CD4-positive, CD25-positive, alpha-beta regulatory T cell (primary cell): ENCODE data around the gene MBNL1. TPM values are rescaled to one million over a fixed set of nuclear protein-coding genes. Genes with fewer than 3 reads are reported as not detected.
A peak's percentile ranks its signal among the peaks of the same experiment; 100 is the strongest.

ENCODE experiments used
- ATAC-seq, 2 donors: fragments of 150-1000 bp; cut with Tn5 transposase; one replicate each; pipeline ENCODE4 v1.10.0; 2021; ENCODE audit warnings: low read depth in 2 of 2, moderate number of reproducible peaks in 2 of 2, moderate library complexity in 1 of 2
- DNase-seq, 3 donors: peaks; one replicate each; pipeline versions ENCODE4 v3.0.0 to v3.0.0-alpha.2; 2012 to 2022; ENCODE audit warnings: mixed read lengths in 1 of 3
- H3K27ac ChIP-seq: one replicate; pipeline ENCODE4 v1.7.0; 2013; ENCODE audit warnings: mild to moderate bottlenecking, low read length; ENCODE audit not compliant: insufficient read depth, poor library complexity, severe bottlenecking
- H3K27me3 ChIP-seq: one replicate; pipeline ENCODE4 v1.7.0; 2013; ENCODE audit warnings: low read length; ENCODE audit not compliant: control insufficient read depth, insufficient read depth
- H3K36me3 ChIP-seq: one replicate; pipeline ENCODE4 v1.7.0; 2013; ENCODE audit warnings: mild to moderate bottlenecking, low read length, moderate library complexity; ENCODE audit not compliant: control insufficient read depth, insufficient read depth
- H3K4me1 ChIP-seq: 2 replicates; pipeline ENCODE4 v1.7.0; 2013; ENCODE audit warnings: mild to moderate bottlenecking, low read length; ENCODE audit not compliant: insufficient read depth, control insufficient read depth, poor library complexity, severe bottlenecking
- H3K4me3 ChIP-seq: one replicate; pipeline ENCODE4 v1.7.0; 2013; ENCODE audit warnings: low read depth, mild to moderate bottlenecking, low read length, moderate library complexity
- H3K9me3 ChIP-seq, 2 experiments: 1 replicate in 1 of 2; 2 replicates in 1 of 2; pipeline ENCODE4 v1.7.0; 2013; ENCODE audit warnings: low read length in 2 of 2, mild to moderate bottlenecking in 1 of 2, moderate library complexity in 1 of 2; ENCODE audit not compliant: control insufficient read depth in 2 of 2
- H3K27ac Mint-ChIP-seq, 3 donors: one replicate each; pipeline ENCODE4 v1.8.0; 2020 to 2022; ENCODE audit warnings: mild to moderate bottlenecking in 3 of 3, mixed read lengths in 3 of 3, moderate library complexity in 2 of 3
- H3K27me3 Mint-ChIP-seq: one replicate; pipeline ENCODE4 v1.8.0; 2022; ENCODE audit warnings: mild to moderate bottlenecking, mixed read lengths
- H3K36me3 Mint-ChIP-seq: one replicate; pipeline ENCODE4 v1.8.0; 2020; ENCODE audit warnings: mixed read lengths
- H3K4me1 Mint-ChIP-seq, 4 donors: one replicate each; pipeline ENCODE4 v1.8.0; 2020 to 2022; ENCODE audit warnings: mixed read lengths in 4 of 4, mild to moderate bottlenecking in 1 of 4
- H3K4me3 Mint-ChIP-seq, 4 donors: one replicate each; pipeline ENCODE4 v1.8.0; 2020 to 2022; ENCODE audit warnings: mild to moderate bottlenecking in 4 of 4, mixed read lengths in 4 of 4, moderate library complexity in 3 of 4
- H3K9me3 Mint-ChIP-seq, 7 donors: one replicate each; pipeline ENCODE4 v1.8.0; 2020 to 2022; ENCODE audit warnings: mixed read lengths in 7 of 7, mild to moderate bottlenecking in 3 of 7, moderate library complexity in 2 of 7
- polyA plus RNA-seq, 4 donors: library from polyadenylated mRNA; unstranded; fragments of 300-500 nt; fragmentation: Illumina TruSeq; gene quantifications; one replicate each; pipeline ENCODE4 v1.2.3, GENCODE V29; 2021
- total RNA-seq: library from RNA; stranded (reverse); gene quantifications from one replicate; pipeline ENCODE4 v1.2.3, GENCODE V29; 2022

Gene MBNL1
- total and polyA plus RNA-seq, 5 donors from 2014 or later: 221 to 726 (median 252) TPM

DNA sequence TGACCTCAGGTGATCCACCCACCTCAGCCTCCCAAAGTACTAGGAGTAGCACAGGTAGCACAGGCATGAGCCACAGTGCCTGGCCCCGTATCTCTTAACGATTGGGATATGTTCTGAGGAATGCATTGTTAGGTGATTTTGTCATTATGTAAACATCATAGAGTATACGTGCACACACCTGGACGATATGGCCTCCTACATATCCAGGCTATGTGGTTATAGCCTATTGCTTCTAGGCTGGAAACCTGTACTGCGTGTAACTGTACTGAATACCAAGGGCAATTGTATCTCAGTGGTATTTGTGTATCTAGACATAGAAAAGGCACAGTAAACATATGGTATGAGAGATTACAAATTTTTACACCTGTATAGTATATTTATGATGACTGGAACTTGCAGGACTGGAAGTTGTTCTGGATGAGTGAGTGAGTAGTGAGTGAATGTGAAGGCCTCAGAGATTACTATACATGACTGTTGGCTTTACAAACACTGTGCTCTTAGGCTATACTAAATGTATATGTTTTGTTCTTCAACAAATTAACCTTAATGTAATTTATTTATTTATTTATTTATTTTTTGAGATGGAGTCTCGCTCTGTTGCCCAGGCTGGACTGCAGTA, 120.7 kb downstream of the MBNL1 start:
- peaks cover 35% of the 10 kb centered on the region for H3K36me3 Mint-ChIP-seq
- H3K27me3 Mint-ChIP-seq: no peaks in the 10 kb centered on the region
- ATAC-seq (no peak), DNase-seq (no peak)
- peaks cover 68% of the 10 kb centered on the region for H3K4me1 ChIP-seq
- peak overlapping the region; percentile 4 to 82 (median 52) for H3K27ac Mint-ChIP-seq
- H3K4me3 Mint-ChIP-seq: no peak overlapping the region
- H3K36me3 ChIP-seq: peaks cover 35% of the 10 kb centered on the region
- H3K4me1 Mint-ChIP-seq: peaks cover 58 to 89% (median 68%) of the 10 kb centered on the region in 4 donors
- peak overlapping the region; percentile 36 for H3K27ac ChIP-seq
- H3K27me3 ChIP-seq: no peaks in the 10 kb centered on the region
- H3K9me3 Mint-ChIP-seq: peaks cover 0 to 1% (median 0%) of the 10 kb centered on the region in 7 donors
- H3K4me3 ChIP-seq: no peak overlapping the region
- H3K9me3 ChIP-seq: no peaks in the 10 kb centered on the region

DNA sequence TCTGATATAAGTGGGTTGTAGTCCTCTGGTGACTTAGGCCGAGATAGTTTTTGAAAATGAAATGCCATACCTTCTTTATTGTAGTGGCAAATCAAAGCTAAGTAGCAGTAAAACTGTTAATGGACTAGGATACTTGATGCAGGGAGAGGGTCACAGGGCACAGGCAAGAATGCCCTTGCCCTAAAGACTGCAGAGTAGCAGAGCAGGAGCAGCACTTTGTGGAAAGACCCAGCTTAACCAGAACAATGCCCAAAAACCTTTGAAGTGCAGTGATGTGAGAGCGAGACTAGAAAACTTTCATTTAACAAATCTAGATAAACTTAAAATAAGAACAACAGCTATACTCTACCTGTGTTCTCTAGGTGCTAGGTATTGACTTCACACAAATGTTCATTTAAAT, 121.9 kb downstream of the MBNL1 start:
- DNase-seq (no peak), ATAC-seq (no peak)
- peak overlapping the region in 3 of 4 donors; percentile 9 to 61 (median 54) for H3K4me3 Mint-ChIP-seq
- no peak overlapping the region for H3K4me3 ChIP-seq
- H3K4me1 Mint-ChIP-seq: peaks cover 50 to 87% (median 67%) of the 10 kb centered on the region in 4 donors
- H3K36me3 Mint-ChIP-seq: peaks cover 43% of the 10 kb centered on the region
- no peaks in the 10 kb centered on the region for H3K27me3 ChIP-seq
- peak overlapping the region; percentile 41 for H3K27ac ChIP-seq
- H3K9me3 Mint-ChIP-seq: peaks cover 0 to 1% (median 0%) of the 10 kb centered on the region in 7 donors
- H3K27me3 Mint-ChIP-seq: no peaks in the 10 kb centered on the region
- peak overlapping the region; percentile 59 to 93 (median 88) for H3K27ac Mint-ChIP-seq
- peaks cover 57% of the 10 kb centered on the region for H3K4me1 ChIP-seq
- peaks cover 44% of the 10 kb centered on the region for H3K36me3 ChIP-seq
- H3K9me3 ChIP-seq: no peaks in the 10 kb centered on the region

DNA sequence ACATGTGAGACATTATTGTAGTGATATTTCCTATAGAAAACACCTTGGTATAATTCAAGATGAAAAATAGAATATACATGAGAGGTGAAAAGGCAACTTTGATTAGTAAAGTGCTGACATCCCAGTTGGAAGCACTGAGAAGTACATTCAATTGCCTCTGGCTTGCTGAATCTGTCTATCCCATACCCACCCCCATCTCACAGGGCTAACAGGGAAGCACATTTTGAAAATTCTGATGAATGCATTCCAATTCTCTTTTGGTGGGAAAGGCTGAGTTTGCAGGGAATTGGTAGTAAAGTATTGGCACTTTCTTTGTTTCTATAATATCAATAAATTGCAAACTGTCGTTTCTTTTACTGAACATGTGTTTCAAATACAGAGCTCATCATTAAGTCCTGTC, 122.9 kb downstream of the MBNL1 start:
- H3K4me1 Mint-ChIP-seq: peaks cover 47 to 85% (median 68%) of the 10 kb centered on the region in 4 donors
- Histone ChIP-seq H3K4me1 (peaks cover 51% of the 10 kb centered on the region), H3K36me3 (peaks cover 54% of the 10 kb centered on the region), H3K27me3 (no peaks in the 10 kb centered on the region), H3K27ac (peak overlapping the region; percentile 41), H3K9me3 (no peaks in the 10 kb centered on the region), H3K4me3 (no peak overlapping the region)
- peaks cover 0 to 1% (median 0%) of the 10 kb centered on the region in 7 donors for H3K9me3 Mint-ChIP-seq
- ATAC-seq (no peak), DNase-seq (no peak)
- H3K4me3 Mint-ChIP-seq: peak overlapping the region in 1 of 4 donors; percentile 22
- peak overlapping the region in 1 of 3 donors; percentile 59 for H3K27ac Mint-ChIP-seq
- no peaks in the 10 kb centered on the region for H3K27me3 Mint-ChIP-seq
- peaks cover 46% of the 10 kb centered on the region for H3K36me3 Mint-ChIP-seq

DNA sequence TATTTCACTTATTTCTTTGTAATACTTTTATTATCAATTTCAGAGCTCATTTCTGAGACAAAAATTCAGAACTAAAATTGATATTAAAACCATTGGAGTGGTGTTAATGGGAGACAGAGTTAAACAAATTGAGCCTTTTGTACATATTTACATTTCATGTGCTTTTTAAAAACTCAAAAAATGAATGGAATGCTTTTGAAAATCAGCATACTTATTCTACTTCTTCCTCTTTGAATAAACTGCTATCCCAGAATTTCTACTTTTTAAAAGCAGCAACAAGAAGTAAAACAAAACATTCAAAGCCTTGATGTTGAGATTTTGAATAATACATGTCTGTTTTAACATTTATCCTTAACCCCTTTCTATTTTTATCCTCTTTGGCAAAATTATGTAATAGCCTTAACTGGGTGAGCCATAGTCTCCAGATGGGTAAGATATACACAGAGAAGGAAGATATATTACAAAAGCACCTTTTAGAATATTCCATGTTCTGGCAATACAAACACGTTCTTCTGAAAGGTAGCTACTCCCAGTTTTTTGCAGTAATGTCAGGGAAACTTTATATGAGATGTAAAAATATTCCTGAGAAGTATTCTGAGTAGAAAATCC, 123.6 kb downstream of the MBNL1 start:
- Histone ChIP-seq H3K27me3 (no peaks in the 10 kb centered on the region), H3K36me3 (peaks cover 61% of the 10 kb centered on the region), H3K27ac (peak overlapping the region; percentile 49), H3K9me3 (no peaks in the 10 kb centered on the region), H3K4me3 (no peak overlapping the region), H3K4me1 (peaks cover 45% of the 10 kb centered on the region)
- no peak for ATAC-seq
- Mint-ChIP-seq H3K4me1 (peaks cover 48 to 82% (median 66%) of the 10 kb centered on the region in 4 donors), H3K27ac (peak overlapping the region in 1 of 3 donors; percentile 73), H3K9me3 (peaks cover 0 to 1% (median 0%) of the 10 kb centered on the region in 7 donors), H3K27me3 (no peaks in the 10 kb centered on the region), H3K4me3 (no peak overlapping the region), H3K36me3 (peaks cover 53% of the 10 kb centered on the region)
- DNase-seq: no peak

DNA sequence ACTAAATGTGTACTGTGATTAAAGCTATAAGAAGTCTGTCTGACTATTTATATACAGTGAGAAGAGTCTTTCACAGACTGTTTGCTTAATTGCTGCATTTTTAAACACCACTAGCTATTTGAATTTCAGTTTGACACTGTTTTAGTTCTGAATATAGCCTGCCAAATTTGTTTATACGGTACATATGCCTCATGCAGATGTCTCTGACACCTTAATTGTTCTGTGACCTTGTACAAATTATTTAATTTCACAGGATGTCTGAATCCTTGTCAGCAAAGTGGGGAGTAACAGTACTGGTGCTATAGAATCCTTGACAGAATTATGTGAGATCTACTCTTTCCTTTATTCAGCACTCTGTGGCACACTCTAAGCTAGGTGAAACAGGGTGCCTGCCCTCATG, 125.5 kb downstream of the MBNL1 start:
- Mint-ChIP-seq H3K36me3 (peaks cover 55% of the 10 kb centered on the region), H3K4me3 (no peak overlapping the region), H3K9me3 (peaks cover 0 to 1% (median 0%) of the 10 kb centered on the region in 7 donors), H3K27ac (peak overlapping the region; percentile 18 to 68 (median 43)), H3K27me3 (no peaks in the 10 kb centered on the region), H3K4me1 (peaks cover 48 to 81% (median 62%) of the 10 kb centered on the region in 4 donors)
- DNase-seq (no peak), ATAC-seq (no peak)
- Histone ChIP-seq H3K4me1 (peaks cover 56% of the 10 kb centered on the region), H3K9me3 (no peaks in the 10 kb centered on the region), H3K27me3 (no peaks in the 10 kb centered on the region), H3K36me3 (peaks cover 58% of the 10 kb centered on the region), H3K27ac (no peak overlapping the region), H3K4me3 (no peak overlapping the region)

DNA sequence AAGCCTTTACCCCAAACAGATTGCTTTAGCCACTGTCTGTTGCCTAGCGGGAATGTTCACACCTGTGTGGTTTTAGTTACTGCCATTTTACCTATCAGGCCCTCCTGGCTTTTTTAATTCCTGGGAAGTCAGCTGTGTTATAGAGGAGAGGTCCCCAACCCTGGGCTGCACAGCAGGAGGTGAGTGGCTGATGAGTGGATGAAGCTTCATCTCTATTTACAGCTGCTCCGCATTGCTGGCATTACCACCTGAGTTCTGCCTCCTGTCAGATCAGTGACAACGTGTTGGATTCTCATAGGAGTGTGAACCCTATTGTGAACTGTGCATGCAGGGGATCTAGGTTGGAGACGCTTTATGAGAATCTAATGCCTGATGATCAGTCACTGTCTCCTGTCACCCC, 127.0 kb downstream of the MBNL1 start:
- peaks cover 49% of the 10 kb centered on the region for H3K36me3 ChIP-seq
- peak overlapping the region in 2 of 3 donors; percentile 11 to 28 for H3K27ac Mint-ChIP-seq

DNA sequence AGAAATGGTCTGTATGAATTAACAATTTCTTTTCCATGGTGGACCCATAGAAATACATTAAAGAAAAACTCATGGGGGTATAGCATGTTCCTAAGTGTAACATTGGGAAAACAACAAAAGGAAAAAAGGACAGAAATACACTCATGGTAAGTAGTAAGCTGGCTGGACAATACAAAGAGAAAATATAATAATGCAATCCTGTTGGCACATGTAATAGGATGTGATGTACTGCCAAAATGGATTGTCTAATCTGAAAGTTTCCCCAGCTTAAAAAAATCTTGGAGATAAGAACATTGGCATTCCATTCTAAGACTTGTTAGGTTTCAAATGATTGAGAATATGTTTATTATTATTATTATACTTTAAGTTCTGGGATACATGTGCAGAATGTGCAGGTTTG, 128.1 kb downstream of the MBNL1 start:
- Mint-ChIP-seq H3K4me1 (peaks cover 45 to 81% (median 62%) of the 10 kb centered on the region in 4 donors), H3K9me3 (no peaks in the 10 kb centered on the region), H3K27me3 (no peaks in the 10 kb centered on the region), H3K4me3 (no peak overlapping the region), H3K27ac (no peak overlapping the region), H3K36me3 (peaks cover 50% of the 10 kb centered on the region)
- Histone ChIP-seq H3K27ac (peak overlapping the region; percentile 41), H3K4me3 (no peak overlapping the region), H3K9me3 (no peaks in the 10 kb centered on the region), H3K36me3 (peaks cover 46% of the 10 kb centered on the region), H3K27me3 (no peaks in the 10 kb centered on the region), H3K4me1 (peaks cover 62% of the 10 kb centered on the region)
- DNase-seq (no peak), ATAC-seq (no peak)

More for the DNA sequence above, 127.0 kb downstream of the MBNL1 start:
- Mint-ChIP-seq H3K4me1 (peaks cover 50 to 81% (median 63%) of the 10 kb centered on the region in 4 donors), H3K36me3 (peaks cover 53% of the 10 kb centered on the region), H3K4me3 (peak overlapping the region in 1 of 4 donors; percentile 21), H3K9me3 (peaks cover 0 to 1% (median 0%) of the 10 kb centered on the region in 7 donors), H3K27me3 (no peaks in the 10 kb centered on the region)
- H3K4me1 ChIP-seq: peaks cover 58% of the 10 kb centered on the region
- H3K9me3 ChIP-seq: no peaks in the 10 kb centered on the region
- ATAC-seq: no peak
- no peak overlapping the region for H3K27ac ChIP-seq
- no peak overlapping the region for H3K4me3 ChIP-seq
- DNase-seq: no peak
- H3K27me3 ChIP-seq: no peaks in the 10 kb centered on the region
